ENCODE measurements around the gene ZFY.

GRCh38 chrY:3002680-3003515, 67.7 kb downstream of the ZFY start:
- no peak for TF ChIP-seq POLR2A (IDR thresholded peaks at IDR 0.05; ENCODE audit: low read depth, low read length)
- TF ChIP-seq, protein P1, sequence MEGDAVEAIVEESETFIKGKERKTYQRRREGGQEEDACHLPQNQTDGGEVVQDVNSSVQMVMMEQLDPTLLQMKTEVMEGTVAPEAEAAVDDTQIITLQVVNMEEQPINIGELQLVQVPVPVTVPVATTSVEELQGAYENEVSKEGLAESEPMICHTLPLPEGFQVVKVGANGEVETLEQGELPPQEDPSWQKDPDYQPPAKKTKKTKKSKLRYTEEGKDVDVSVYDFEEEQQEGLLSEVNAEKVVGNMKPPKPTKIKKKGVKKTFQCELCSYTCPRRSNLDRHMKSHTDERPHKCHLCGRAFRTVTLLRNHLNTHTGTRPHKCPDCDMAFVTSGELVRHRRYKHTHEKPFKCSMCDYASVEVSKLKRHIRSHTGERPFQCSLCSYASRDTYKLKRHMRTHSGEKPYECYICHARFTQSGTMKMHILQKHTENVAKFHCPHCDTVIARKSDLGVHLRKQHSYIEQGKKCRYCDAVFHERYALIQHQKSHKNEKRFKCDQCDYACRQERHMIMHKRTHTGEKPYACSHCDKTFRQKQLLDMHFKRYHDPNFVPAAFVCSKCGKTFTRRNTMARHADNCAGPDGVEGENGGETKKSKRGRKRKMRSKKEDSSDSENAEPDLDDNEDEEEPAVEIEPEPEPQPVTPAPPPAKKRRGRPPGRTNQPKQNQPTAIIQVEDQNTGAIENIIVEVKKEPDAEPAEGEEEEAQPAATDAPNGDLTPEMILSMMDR (conservative IDR thresholded peaks at IDR 0.05; ENCODE audit: low read depth, low read length): no peak

Data from IMR-90 (cell line).